ENCODE results near the gene ARR3.
"Not testable (repeated sequence)": the region's sequence is repeated elsewhere in the genome, so short reads cannot be mapped to it uniquely, and the experiment has no call there.

The ARR3 gene

DNA sequence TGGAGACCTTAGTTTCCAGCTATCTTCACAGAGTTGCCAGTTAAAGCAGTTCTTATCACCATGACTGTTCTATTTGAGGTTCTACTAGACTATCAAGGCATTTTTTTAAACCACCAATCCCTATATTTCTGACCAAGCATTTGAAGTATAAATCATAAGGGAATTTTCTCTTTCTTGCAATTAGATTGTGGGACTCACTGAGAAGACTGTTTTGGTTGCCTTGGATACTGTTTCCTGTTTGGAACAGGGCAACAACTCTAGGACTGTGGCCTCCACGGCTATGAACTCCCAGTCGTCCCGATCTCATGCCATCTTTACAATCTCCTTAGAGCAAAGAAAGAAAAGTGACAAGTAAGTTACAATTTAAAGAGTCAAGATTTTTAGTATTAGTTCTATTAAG is 33.6 kb downstream of the ARR3 start:
- H3K27me3 ChIP-seq (ENCODE audit: insufficient read depth, poor library complexity, severe bottlenecking), result no peaks in the 10 kb centered on the region
- H3K4me3 ChIP-seq (ENCODE audit: severe bottlenecking), result no peak overlapping the region
- no peak for DNase-seq (ENCODE audit: low spot score)
- peaks cover 40% of the 10 kb centered on the region for H3K36me3 ChIP-seq (ENCODE audit: low read depth)
- no peaks in the 10 kb centered on the region for H3K4me1 ChIP-seq (ENCODE audit: insufficient read depth, poor library complexity, severe bottlenecking)
- ATAC-seq (ENCODE audit: low read depth), result no peak
- H3K27ac ChIP-seq (ENCODE audit: poor library complexity, severe bottlenecking), result no peak overlapping the region
- H3K9me3 ChIP-seq (ENCODE audit: severe bottlenecking), result no peaks in the 10 kb centered on the region
- TF ChIP-seq, protein P1, sequence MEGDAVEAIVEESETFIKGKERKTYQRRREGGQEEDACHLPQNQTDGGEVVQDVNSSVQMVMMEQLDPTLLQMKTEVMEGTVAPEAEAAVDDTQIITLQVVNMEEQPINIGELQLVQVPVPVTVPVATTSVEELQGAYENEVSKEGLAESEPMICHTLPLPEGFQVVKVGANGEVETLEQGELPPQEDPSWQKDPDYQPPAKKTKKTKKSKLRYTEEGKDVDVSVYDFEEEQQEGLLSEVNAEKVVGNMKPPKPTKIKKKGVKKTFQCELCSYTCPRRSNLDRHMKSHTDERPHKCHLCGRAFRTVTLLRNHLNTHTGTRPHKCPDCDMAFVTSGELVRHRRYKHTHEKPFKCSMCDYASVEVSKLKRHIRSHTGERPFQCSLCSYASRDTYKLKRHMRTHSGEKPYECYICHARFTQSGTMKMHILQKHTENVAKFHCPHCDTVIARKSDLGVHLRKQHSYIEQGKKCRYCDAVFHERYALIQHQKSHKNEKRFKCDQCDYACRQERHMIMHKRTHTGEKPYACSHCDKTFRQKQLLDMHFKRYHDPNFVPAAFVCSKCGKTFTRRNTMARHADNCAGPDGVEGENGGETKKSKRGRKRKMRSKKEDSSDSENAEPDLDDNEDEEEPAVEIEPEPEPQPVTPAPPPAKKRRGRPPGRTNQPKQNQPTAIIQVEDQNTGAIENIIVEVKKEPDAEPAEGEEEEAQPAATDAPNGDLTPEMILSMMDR (IDR thresholded peaks at IDR 0.05; ENCODE audit: poor library complexity, severe bottlenecking), result no peak

DNA sequence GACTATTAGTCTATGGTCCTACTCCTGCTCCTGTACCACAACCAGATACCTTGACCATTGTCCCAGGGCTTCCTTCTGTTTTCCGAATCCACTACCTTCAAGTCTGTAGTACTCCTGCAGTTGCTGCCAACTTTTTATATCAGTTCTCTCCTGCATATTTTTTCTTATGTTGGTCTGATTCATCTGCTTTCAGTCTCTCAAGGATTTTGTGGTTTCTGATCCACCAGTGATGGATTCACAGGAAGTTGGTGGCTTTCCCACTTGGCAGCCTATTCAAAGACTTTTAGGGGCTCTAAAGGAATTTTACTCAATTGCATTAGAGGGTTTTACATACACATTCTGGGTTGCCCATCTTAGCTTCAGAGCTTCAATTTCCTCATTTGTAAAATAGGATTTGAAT is 45.4 kb downstream of the ARR3 start:
- DNase-seq (ENCODE audit: low spot score) (no peak), ATAC-seq (ENCODE audit: low read depth) (no peak)
- TF ChIP-seq, protein P1 (IDR thresholded peaks at IDR 0.05; ENCODE audit: poor library complexity, severe bottlenecking), result no peak
- H3K4me3 ChIP-seq (ENCODE audit: severe bottlenecking), result no peak overlapping the region
- H3K36me3 ChIP-seq (ENCODE audit: low read depth), result peaks cover 14% of the 10 kb centered on the region
- H3K4me1 ChIP-seq (ENCODE audit: insufficient read depth, poor library complexity, severe bottlenecking), result no peaks in the 10 kb centered on the region
- no peak overlapping the region for H3K27ac ChIP-seq (ENCODE audit: poor library complexity, severe bottlenecking)
- H3K27me3 ChIP-seq (ENCODE audit: insufficient read depth, poor library complexity, severe bottlenecking), result no peaks in the 10 kb centered on the region
- no peaks in the 10 kb centered on the region for H3K9me3 ChIP-seq (ENCODE audit: severe bottlenecking)

DNA sequence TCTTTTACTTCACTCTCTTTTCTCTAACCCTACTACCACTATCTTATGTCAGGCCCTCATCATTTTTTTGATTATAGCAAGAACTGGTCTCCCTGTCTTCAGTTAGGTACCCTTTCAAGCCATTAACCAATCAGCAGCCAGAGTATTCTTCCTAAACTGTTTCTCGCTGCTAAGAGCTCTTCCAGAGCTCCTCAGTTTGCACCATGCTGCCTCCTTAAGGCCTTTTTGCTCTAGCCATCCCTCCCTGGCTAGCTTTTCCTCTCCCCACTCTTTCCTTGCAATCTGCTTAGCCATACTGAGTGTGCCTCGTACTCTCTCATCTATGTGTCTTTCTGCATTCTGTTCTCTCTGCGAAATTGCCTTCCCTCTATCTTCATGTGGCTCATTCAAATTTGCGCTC is 54.6 kb downstream of the ARR3 start:
- DNase-seq (ENCODE audit: low spot score), result no peak
- ATAC-seq (ENCODE audit: low read depth), result no peak
- TF ChIP-seq, protein P1 (IDR thresholded peaks at IDR 0.05; ENCODE audit: poor library complexity, severe bottlenecking), result no peak
- Histone ChIP-seq H3K36me3 (ENCODE audit: low read depth) (no peaks in the 10 kb centered on the region), H3K27ac (ENCODE audit: poor library complexity, severe bottlenecking) (no peak overlapping the region), H3K4me1 (ENCODE audit: insufficient read depth, poor library complexity, severe bottlenecking) (no peaks in the 10 kb centered on the region), H3K9me3 (ENCODE audit: severe bottlenecking) (no peaks in the 10 kb centered on the region), H3K4me3 (ENCODE audit: severe bottlenecking) (no peak overlapping the region), H3K27me3 (ENCODE audit: insufficient read depth, poor library complexity, severe bottlenecking) (no peaks in the 10 kb centered on the region)

DNA sequence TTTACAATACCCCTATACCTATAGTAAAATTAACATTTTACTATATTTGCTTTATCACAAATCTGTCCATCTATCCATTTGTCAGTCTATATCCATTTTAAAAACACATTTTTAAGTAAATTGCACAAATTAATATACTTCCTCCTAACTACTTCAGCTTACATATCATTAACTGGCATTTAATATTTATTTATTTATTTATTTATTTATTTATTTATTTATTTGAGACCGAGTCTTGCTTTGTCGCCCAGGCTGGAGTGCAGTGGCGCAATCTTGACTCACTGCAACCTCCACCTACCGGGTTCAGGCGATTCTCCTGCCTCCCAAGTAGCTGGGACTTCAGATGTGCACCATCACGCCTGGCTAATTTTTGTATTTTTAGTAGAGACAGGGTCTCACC is 55.5 kb downstream of the ARR3 start:
- not testable (repeated sequence) for ATAC-seq (ENCODE audit: low read depth); H3K9me3 ChIP-seq (ENCODE audit: severe bottlenecking); H3K4me3 ChIP-seq (ENCODE audit: severe bottlenecking); DNase-seq (ENCODE audit: low spot score); H3K27ac ChIP-seq (ENCODE audit: poor library complexity, severe bottlenecking); H3K36me3 ChIP-seq (ENCODE audit: low read depth); H3K4me1 ChIP-seq (ENCODE audit: insufficient read depth, poor library complexity, severe bottlenecking); H3K27me3 ChIP-seq (ENCODE audit: insufficient read depth, poor library complexity, severe bottlenecking)

DNA sequence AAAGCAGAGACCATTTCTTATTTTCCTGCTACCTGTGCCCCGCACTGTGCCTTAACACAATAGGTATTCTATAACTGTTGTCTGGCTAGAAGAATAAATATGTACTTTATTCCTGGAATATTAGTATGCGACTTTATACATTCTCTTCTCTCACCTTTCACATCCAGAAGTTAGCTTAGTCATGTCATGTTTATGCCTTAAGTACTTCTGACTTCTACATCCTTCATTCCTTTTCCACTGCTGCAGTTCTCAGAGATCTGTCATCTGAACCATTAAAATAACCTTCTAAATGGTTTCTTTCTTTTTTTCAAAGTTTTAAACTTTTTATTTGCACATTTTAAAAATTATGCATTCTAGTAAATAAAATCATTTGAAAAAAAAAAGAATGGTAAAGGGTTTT is 56.2 kb downstream of the ARR3 start:
- ATAC-seq (ENCODE audit: low read depth) (no peak), DNase-seq (ENCODE audit: low spot score) (no peak)
- peaks cover 3% of the 10 kb centered on the region; the same call in 1 of the 2 replicates for H3K36me3 ChIP-seq (ENCODE audit: low read depth)
- no peaks in the 10 kb centered on the region for H3K27me3 ChIP-seq (ENCODE audit: insufficient read depth, poor library complexity, severe bottlenecking)
- no peaks in the 10 kb centered on the region for H3K4me1 ChIP-seq (ENCODE audit: insufficient read depth, poor library complexity, severe bottlenecking)
- H3K27ac ChIP-seq (ENCODE audit: poor library complexity, severe bottlenecking), result no peak overlapping the region
- no peaks in the 10 kb centered on the region for H3K9me3 ChIP-seq (ENCODE audit: severe bottlenecking)
- TF ChIP-seq, protein P1 (IDR thresholded peaks at IDR 0.05; ENCODE audit: poor library complexity, severe bottlenecking), result no peak
- no peak overlapping the region for H3K4me3 ChIP-seq (ENCODE audit: severe bottlenecking)

Measured in RWPE2 (cell line).